CD1c-positive myeloid dendritic cell (primary cell): ENCODE measurements around the gene NUDT9.
"Not testable (repeated sequence)": the region's sequence is repeated elsewhere in the genome, so short reads cannot be mapped to it uniquely, and the experiment has no call there.

Experiments
- DNase-seq: peaks from one replicate; pipeline ENCODE4 v3.0.0-alpha.2; 2016; ENCODE audit errors: extremely low spot score

NUDT9 gene

GRCh38 chr4:87409420-87409939 is 12.9 kb upstream of the NUDT9 start:
- no peak for DNase-seq

- DNase-seq: no peak
Observed at GRCh38 chr4:87410157-87410556, 12.2 kb upstream of the NUDT9 start.

DNA sequence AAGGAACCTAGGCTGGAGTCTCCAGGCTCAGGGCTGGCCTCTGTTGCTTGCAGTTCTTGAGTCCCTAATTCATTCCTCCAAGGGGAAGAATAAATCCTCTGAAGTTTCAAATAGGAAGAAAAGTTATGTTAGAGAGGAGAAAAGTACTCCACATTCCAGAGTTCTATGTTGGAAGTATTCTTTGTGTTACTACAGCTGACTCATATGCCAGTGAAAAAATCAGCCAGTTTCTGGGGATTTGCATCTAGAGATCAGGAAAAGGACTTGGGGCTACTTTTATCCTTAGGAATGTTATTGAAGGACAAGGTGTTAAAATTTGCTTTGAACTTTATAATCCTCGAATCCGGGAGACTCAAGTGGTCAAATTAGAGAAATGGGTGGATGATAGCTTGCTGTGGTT is 11.7 kb upstream of the NUDT9 start:
- DNase-seq: no peak

GRCh38 chr4:87414816-87415215 is 7.6 kb upstream of the NUDT9 start:
- DNase-seq: no peak

DNA sequence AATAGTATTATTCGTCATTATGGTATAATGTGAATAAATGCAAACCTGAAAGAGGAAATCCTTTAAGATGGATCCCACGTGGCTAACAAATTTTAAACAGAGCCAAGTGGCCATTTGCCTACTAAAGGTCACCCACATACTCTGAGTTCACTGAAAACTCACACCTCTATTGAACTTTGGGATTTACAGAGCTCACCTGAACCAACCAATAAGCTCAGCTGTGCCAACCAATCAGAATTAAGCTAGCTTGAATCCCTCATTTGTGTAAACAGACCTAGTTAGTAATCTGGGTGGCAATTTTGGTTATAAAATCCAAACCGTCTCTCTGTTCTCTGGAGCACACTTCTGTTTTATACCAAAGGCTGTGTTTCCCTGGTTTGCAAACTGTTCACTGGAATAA is 5.4 kb upstream of the NUDT9 start:
- no peak for DNase-seq

- not testable (repeated sequence) for DNase-seq
Observed at GRCh38 chr4:87418410-87418809, 4.0 kb upstream of the NUDT9 start.

- DNase-seq: no peak
Observed at GRCh38 chr4:87419578-87420249, 2.7 kb upstream of the NUDT9 start.

GRCh38 chr4:87420276-87420830 is 2.0 kb upstream of the NUDT9 start:
- no peak for DNase-seq

- DNase-seq: no peak
Observed at GRCh38 chr4:87423317-87424098, 1.1 kb downstream of the NUDT9 start.

DNA sequence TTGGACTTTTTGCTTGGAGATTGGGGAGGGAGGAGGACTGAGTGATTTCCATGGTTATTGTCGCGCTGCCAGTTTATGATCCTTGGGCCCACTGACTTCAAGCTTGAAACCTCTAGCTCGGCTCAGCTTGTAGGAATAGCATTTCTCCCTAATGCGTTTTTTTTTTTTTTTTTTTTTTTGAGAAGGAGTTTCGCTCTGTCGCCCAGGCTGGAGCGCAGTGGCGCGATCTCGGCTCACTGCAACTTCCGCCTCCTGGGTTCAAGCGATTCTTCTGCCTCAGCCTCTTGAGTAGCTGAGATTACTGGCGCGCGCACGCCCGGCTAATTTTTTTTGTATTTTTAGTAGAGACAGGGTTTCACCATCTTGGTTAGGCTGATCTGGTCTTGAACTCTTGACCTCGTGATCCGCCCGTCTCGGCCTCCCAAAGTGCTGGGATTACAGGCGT is 1.7 kb downstream of the NUDT9 start:
- DNase-seq: not testable (repeated sequence)

DNA sequence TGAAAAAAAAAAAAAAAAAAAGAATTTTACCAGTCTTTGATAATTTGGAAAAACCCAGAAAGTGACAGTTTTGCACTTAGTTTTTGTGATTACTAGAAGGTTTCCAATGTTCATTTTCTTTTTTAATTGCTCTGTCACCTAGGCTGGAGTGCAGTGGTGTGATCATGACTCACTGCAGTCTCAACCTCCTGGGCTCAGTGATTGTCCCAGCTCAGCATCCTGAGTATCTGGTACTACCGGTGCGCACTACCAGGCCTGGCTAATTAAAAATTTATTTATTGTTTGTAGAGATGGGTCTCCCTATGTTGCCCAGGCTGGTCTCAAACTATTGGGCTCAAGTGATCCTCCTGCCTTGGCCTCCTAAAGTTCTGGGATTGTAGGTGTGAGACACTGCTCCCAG is 3.3 kb downstream of the NUDT9 start:
- DNase-seq: no peak

DNA sequence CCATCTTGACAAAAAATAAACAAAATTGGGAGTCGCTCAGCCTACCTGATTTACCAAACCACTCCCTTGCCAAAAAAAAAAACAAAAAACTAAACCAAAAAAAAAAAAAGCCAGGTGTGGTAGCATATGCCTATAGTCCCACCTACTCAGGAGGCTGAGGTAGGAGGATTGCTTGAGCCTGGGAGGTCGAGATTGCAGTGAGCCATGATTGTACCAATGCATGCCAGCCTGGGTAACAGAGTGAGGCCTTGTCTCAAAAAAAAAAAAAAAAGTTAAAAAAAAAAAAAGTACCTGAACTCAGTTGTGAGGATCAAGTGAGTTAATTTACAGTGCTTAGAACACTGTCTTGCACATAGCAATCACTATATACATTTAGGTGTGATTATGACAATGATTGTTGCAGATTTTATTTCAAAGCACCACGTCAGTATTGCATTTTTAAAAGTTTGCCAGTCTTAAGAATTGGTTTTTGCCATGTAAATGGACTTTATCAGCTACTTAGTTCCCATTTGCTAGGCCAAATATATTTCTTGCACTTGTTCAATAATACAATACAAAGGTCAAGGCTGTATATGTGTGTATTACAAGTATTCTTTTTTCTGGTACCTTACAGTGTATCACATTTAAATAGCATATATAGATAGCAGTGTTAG is 4.6 kb downstream of the NUDT9 start:
- DNase-seq: no peak

DNA sequence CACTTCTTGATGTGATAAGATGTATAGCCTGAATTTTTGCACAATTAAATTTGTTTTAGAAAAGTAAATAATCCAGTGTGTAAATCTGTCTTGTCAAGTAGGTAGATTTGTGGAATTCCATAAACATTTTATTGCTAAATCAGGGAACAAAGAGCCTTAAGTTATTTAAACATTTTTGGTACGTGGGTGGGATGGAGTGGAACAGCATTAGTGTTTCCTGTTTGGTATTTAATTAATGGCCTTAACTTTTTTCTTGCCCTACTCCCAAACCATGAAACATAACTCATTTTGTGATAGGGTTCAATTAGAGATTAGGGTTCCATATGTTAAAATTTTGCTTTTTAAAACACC is 5.1 kb downstream of the NUDT9 start:
- DNase-seq: no peak

GRCh38 chr4:87428979-87429378 is 6.6 kb downstream of the NUDT9 start:
- DNase-seq: no peak

DNA sequence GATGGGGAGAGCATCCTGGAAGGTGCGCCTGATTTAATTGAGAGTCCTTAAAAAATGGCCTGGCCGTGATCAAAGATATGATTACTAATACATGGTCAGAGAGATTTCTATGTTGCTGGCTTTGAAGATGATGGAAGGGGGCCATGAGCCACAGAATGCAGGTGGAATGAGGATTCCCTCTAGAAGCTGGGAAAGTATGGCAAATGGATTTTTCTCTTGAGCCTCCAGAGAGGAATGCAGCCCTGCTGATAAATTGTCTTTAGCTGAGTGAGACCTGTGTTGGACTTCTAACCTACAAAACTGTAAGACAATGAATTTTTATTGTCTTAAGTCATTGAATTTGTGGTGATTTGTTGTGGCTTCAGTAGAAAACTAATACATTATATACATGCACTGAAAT is 7.7 kb downstream of the NUDT9 start:
- DNase-seq: no peak

GRCh38 chr4:87433342-87433741 is 11.0 kb downstream of the NUDT9 start:
- DNase-seq: no peak

GRCh38 chr4:87442889-87443288 is 20.5 kb downstream of the NUDT9 start:
- DNase-seq: no peak

DNA sequence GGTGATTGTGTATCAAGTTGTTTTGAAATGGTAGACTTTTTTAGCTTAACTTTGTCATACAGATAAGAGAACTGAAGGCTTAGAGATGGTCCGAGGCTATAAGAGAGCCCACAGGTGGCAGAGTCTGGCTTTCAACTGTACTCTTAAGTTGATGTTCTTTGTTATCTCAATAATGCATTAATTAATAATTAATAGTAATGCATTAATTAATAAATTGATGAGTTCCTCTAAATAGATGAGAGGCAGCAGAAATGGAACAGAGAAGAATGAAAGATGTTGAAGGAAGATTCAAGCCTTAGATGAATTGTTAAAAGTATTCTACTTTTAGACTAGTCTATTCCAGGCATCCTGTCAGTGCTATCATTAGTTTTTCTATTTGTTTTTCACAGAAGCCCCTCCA is 22.4 kb downstream of the NUDT9 start:
- DNase-seq: no peak

DNA sequence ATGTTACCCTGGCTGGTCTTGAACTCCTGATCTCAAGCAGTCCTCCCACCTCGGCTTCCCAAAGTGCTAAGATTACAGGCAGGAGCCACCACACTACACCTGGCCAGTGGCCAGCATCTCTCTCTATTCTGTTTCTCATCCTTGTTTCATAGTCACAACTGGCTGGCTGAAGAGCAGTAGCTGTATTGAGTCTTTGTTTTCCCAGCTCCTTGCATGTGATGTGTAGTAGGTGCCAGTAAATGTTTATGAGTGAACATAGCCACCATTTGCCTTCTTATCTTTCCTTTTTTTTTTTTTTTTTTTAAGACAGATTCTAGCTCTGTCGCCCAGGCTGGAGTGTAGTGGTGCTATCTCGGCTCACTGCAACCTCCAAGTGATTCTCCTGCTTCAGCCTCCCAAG is 23.6 kb downstream of the NUDT9 start:
- no peak for DNase-seq

- not testable (repeated sequence) for DNase-seq
Observed at GRCh38 chr4:87446375-87446774, 24.0 kb downstream of the NUDT9 start.

- DNase-seq: no peak
Observed at GRCh38 chr4:87451537-87451936, 29.2 kb downstream of the NUDT9 start.

- DNase-seq: no peak
Observed at GRCh38 chr4:87458913-87459312, 36.5 kb downstream of the NUDT9 start.
